Smooth muscle cell (in vitro differentiated cells): ENCODE results near the gene MOB2. TPM values are rescaled to one million over a fixed set of nuclear protein-coding genes. Genes with fewer than 3 reads are reported as not detected.

ENCODE experiments used
- DNase-seq: peaks from one replicate; lab custom pipeline; 2025; ENCODE audit not compliant: unreplicated experiment; lab: John Stamatoyannopoulos, UW
- H2AFZ ChIP-seq: fragments of 200-600 bp; sonication (generic); 2 replicates; pipeline ENCODE4 v1.6.0; 2016; ENCODE audit warnings: antibody characterized with exemption, low read depth, mild to moderate bottlenecking
- H3F3A ChIP-seq: fragments of 200-600 bp; sonication (generic); 2 replicates; pipeline ENCODE4 v1.6.0; 2017; ENCODE audit warnings: antibody characterized with exemption, low read depth
- H3K27ac ChIP-seq: fragments of 200-600 bp; sonication (generic); 2 replicates; pipeline ENCODE4 v1.5.1; 2016; ENCODE audit warnings: low read depth, mild to moderate bottlenecking
- H3K27me3 ChIP-seq: fragments of 200-600 bp; sonication (generic); 2 replicates; pipeline ENCODE4 v1.6.1; 2016; ENCODE audit warnings: low read depth, mild to moderate bottlenecking
- H3K36me3 ChIP-seq: fragments of 200-600 bp; sonication (generic); 2 replicates; pipeline ENCODE4 v1.5.1; 2016; ENCODE audit warnings: low read depth
- H3K4me1 ChIP-seq: fragments of 200-600 bp; sonication (generic); 2 replicates; pipeline ENCODE4 v1.5.1; 2016; ENCODE audit warnings: low read depth
- H3K4me2 ChIP-seq: fragments of 200-600 bp; sonication (generic); 2 replicates; pipeline ENCODE4 v1.6.0; 2016; ENCODE audit warnings: mild to moderate bottlenecking
- H3K4me3 ChIP-seq: fragments of 200-600 bp; sonication (generic); 2 replicates; pipeline ENCODE4 v1.5.1; 2016; ENCODE audit warnings: mild to moderate bottlenecking
- H3K79me2 ChIP-seq: fragments of 200-600 bp; sonication (generic); 2 replicates; pipeline ENCODE4 v1.6.0; 2016; ENCODE audit warnings: low read depth, mild to moderate bottlenecking
- H3K9ac ChIP-seq: fragments of 200-600 bp; sonication (generic); 2 replicates; pipeline ENCODE4 v1.6.0; 2016; ENCODE audit warnings: low read depth
- H3K9me3 ChIP-seq: fragments of 200-600 bp; sonication (generic); replicated peaks from 2 replicates; pipeline ENCODE4 v1.5.1; 2016; ENCODE audit warnings: low read depth
- H4K20me1 ChIP-seq: fragments of 200-600 bp; sonication (generic); 2 replicates; pipeline ENCODE4 v1.6.0; 2016; ENCODE audit warnings: low read depth
- WGBS: methylation state at CpG from one replicate; pipeline ENCODE4 v1.1.7; 2016; ENCODE audit warnings: low lambda C conversion rate; 5-methylcytosine and 5-hydroxymethylcytosine counted together
- polyA plus RNA-seq: library from polyadenylated mRNA; unstranded; fragments of >200 nt; fragmentation: Nextera tagmentation; extraction: Ambion mirVana; gene quantifications from 2 replicates; pipeline ENCODE4 v1.2.1, GENCODE V29; 2016
- total RNA-seq: library from RNA; depleted of rRNA; stranded (reverse); fragments of >200 nt; gene quantifications from 2 replicates; pipeline ENCODE4 v1.2.3, GENCODE V29; 2014
- TF ChIP-seq, protein P1 (sequence below): fragments of 200-600 bp; sonication (generic); IDR thresholded peaks from 2 replicates; pipeline ENCODE4 v1.5.1; 2017; ENCODE audit warnings: borderline replicate concordance, mild to moderate bottlenecking, antibody characterized with exemption; ENCODE audit not compliant: insufficient read depth, poor library complexity, severe bottlenecking

MOB2 gene
- total and polyA plus RNA-seq, 2 experiments from 2014 or later = 2.5 to 24.0 TPM

DNA sequence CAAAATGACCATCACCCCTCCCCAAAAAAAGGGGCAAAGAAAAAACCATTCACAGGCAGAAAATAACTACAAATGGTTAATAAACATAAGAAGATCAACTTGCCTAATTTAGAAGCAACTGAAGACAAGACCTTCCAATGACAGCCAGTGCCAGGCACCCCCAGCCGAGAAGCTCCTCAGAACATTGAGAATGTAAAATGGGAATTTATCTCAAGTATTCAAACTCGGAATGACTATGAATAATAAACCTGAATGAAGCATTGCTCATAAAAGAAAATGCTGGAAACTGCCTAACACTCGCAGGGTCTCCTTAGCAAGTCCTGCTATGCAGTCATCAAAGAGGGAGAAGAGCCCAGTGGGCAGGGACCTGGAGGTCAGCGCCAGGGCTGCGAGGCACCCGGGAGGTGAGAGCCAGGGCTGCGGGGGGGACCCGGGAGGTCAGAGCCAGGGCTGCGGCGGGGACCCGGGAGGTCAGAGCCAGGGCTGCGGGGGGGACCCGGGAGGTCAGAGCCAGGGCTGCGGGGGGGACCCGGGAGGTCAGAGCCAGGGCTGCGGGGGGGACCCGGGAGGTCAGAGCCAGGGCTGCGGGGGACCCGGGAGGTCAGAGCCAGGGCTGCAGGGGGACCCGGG lies 23.2 kb upstream of the MOB2 start:
- H4K20me1 ChIP-seq = peaks cover 93% of the 10 kb centered on the region
- TF ChIP-seq, protein P1, sequence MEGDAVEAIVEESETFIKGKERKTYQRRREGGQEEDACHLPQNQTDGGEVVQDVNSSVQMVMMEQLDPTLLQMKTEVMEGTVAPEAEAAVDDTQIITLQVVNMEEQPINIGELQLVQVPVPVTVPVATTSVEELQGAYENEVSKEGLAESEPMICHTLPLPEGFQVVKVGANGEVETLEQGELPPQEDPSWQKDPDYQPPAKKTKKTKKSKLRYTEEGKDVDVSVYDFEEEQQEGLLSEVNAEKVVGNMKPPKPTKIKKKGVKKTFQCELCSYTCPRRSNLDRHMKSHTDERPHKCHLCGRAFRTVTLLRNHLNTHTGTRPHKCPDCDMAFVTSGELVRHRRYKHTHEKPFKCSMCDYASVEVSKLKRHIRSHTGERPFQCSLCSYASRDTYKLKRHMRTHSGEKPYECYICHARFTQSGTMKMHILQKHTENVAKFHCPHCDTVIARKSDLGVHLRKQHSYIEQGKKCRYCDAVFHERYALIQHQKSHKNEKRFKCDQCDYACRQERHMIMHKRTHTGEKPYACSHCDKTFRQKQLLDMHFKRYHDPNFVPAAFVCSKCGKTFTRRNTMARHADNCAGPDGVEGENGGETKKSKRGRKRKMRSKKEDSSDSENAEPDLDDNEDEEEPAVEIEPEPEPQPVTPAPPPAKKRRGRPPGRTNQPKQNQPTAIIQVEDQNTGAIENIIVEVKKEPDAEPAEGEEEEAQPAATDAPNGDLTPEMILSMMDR = no peak

DNA sequence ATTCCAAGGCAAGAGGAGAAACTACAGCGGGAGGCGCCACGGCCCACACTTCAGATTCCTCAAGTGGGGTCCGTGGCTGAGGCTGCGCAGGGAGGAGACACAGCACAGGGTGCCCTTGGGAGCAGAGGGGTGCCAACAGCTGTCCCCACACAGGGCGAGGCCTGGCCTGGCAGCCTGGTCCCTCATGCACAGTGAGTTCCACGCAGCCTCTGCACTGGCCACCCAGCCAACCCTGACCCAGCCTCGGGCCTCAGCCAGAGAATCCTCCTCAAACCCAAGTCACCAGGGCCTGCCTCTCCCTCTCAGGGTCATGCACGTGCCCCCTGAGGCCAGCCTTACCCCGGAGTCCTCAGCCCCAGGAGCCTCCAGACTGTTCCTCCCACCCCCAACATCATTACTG lies 22.4 kb upstream of the MOB2 start:
- no peaks in the 10 kb centered on the region for H3K27me3 ChIP-seq
- H3K79me2 ChIP-seq = peaks cover 12% of the 10 kb centered on the region
- H3K9me3 ChIP-seq = no peaks in the 10 kb centered on the region
- H4K20me1 ChIP-seq = peaks cover 93% of the 10 kb centered on the region
- no peak overlapping the region for H3K4me2 ChIP-seq
- no peak overlapping the region for H2AFZ ChIP-seq
- no peak for DNase-seq
- no peak overlapping the region for H3K9ac ChIP-seq
- H3K27ac ChIP-seq = no peak overlapping the region
- WGBS = 91% methylated on average over 10 of the region's 10 CpGs
- peaks cover 11% of the 10 kb centered on the region for H3K4me1 ChIP-seq
- H3K36me3 ChIP-seq = no peaks in the 10 kb centered on the region
- TF ChIP-seq, protein P1 = no peak
- no peaks in the 10 kb centered on the region for H3F3A ChIP-seq
- H3K4me3 ChIP-seq = no peak overlapping the region

More for the DNA sequence above, 23.2 kb upstream of the MOB2 start:
- no peak overlapping the region for H3K4me2 ChIP-seq
- H3K4me3 ChIP-seq = no peak overlapping the region
- DNase-seq = no peak
- H3K36me3 ChIP-seq = no peaks in the 10 kb centered on the region
- no peaks in the 10 kb centered on the region for H3K9me3 ChIP-seq
- H3K27ac ChIP-seq = no peak overlapping the region
- no peak overlapping the region for H2AFZ ChIP-seq
- 90% methylated on average over 10 of the region's 20 CpGs for WGBS
- H3F3A ChIP-seq = no peaks in the 10 kb centered on the region
- H3K79me2 ChIP-seq = peaks cover 14% of the 10 kb centered on the region
- peaks cover 11% of the 10 kb centered on the region for H3K4me1 ChIP-seq
- H3K9ac ChIP-seq = no peak overlapping the region
- no peaks in the 10 kb centered on the region for H3K27me3 ChIP-seq

DNA sequence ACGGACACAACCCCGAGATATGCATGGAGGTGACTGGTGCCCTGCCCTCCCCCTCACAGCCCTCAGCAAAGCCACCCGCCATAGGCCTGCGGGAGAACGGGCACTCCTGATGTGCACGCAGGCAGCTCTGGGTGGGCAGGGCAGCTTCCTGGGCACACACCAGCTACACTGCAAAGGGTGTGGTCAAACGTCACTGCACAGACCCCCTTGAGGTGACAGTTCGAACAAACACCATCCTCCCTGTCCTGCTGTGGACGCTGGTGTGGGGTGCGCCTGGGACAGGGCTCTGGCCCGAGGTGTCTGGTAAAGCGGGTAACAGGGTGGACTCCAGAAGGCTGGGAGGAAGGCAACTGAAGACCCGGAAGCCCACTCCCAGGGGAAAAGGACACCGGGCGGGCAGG lies 21.9 kb upstream of the MOB2 start:
- Histone ChIP-seq H2AFZ (no peak overlapping the region), H3K4me2 (no peak overlapping the region), H3F3A (no peaks in the 10 kb centered on the region), H3K4me1 (peaks cover 10% of the 10 kb centered on the region), H3K79me2 (peaks cover 12% of the 10 kb centered on the region), H3K9ac (no peak overlapping the region), H3K27me3 (no peaks in the 10 kb centered on the region), H3K4me3 (no peak overlapping the region), H3K36me3 (no peaks in the 10 kb centered on the region), H3K27ac (no peak overlapping the region), H3K9me3 (no peaks in the 10 kb centered on the region), H4K20me1 (peaks cover 93% of the 10 kb centered on the region)
- no peak for DNase-seq
- WGBS = 87% methylated on average over 15 of the region's 15 CpGs
- TF ChIP-seq, protein P1 = no peak
